Measurements from ENCODE around the gene THOC1. TPM values are rescaled to one million over a fixed set of nuclear protein-coding genes. Genes with fewer than 3 reads are reported as not detected.

The THOC1 gene
- total RNA-seq, 1 experiment from 2014 or later, result 74.5 TPM

GRCh38 chr18:255171-255570, 12.7 kb downstream of the THOC1 start:
- H3K23ac ChIP-seq (ENCODE audit: insufficient read length, low read depth, low read length), result no peak overlapping the region
- Mint-ChIP-seq H3K36me3 (ENCODE audit: insufficient read depth in 1 of 3, low read depth in 3 of 3) (peaks cover 26 to 80% (median 72%) of the 10 kb centered on the region in 3 experiments; a peak in 6 of 7 replicates), H3K9me3 (no peaks in the 10 kb centered on the region), H3K4me3 (no peak overlapping the region), H3K27ac (no peak overlapping the region), H3K27me3 (ENCODE audit: low read depth) (no peaks in the 10 kb centered on the region), H3K4me1 (no peaks in the 10 kb centered on the region)
- no peak overlapping the region for H2BK5ac ChIP-seq (ENCODE audit: insufficient read length, low read length)
- H3K14ac ChIP-seq (ENCODE audit: insufficient read depth, low read length), result no peak overlapping the region
- H3K79me2 ChIP-seq (ENCODE audit: insufficient read depth, low read length), result no peaks in the 10 kb centered on the region
- H4K91ac ChIP-seq (ENCODE audit: insufficient read length, low read depth, low read length), result no peak overlapping the region
- no peaks in the 10 kb centered on the region for H3K9me3 ChIP-seq (ENCODE audit: control insufficient read depth, low read depth, low read length)
- no peak overlapping the region for H3K56ac ChIP-seq (ENCODE audit: insufficient read length, low read depth, low read length)
- H2BK15ac ChIP-seq (ENCODE audit: low read depth, low read length), result no peak overlapping the region
- H2BK12ac ChIP-seq (ENCODE audit: insufficient read length, low read depth, low read length), result no peak overlapping the region
- H3K9ac ChIP-seq (ENCODE audit: extremely low read depth, insufficient read length, low read length), result no peak overlapping the region
- H4K5ac ChIP-seq (ENCODE audit: insufficient read length, low read depth, low read length), result no peak overlapping the region
- no peak overlapping the region for H3K4me2 ChIP-seq (ENCODE audit: insufficient read depth, insufficient read length, low read length)
- no peak for DNase-seq
- no peak overlapping the region for H3K18ac ChIP-seq (ENCODE audit: insufficient read length, low read depth, low read length)
- WGBS (ENCODE audit: extremely low coverage, insufficient read length, low lambda C conversion rate), result no CpG with 5 or more reads among the region's 4 CpGs
- no peaks in the 10 kb centered on the region for H3K4me1 ChIP-seq (ENCODE audit: insufficient read depth, low read length)
- H3K23me2 ChIP-seq (ENCODE audit: insufficient read length, low read depth, low read length, poor library complexity, severe bottlenecking), result no peaks in the 10 kb centered on the region
- no peak overlapping the region for H3K27ac ChIP-seq (ENCODE audit: insufficient read length, low read depth, low read length)
- no peak for TF ChIP-seq CTCF (conservative IDR thresholded peaks at IDR 0.05)
- no peak overlapping the region for H2BK20ac ChIP-seq (ENCODE audit: low read depth, low read length, poor library complexity, severe bottlenecking)
- H3K4ac ChIP-seq (ENCODE audit: low read depth, low read length), result no peak overlapping the region
- no peak overlapping the region for H2AK5ac ChIP-seq (ENCODE audit: insufficient read length, low read length)
- no peak overlapping the region for H4K8ac ChIP-seq (replicated peaks; ENCODE audit: insufficient read length, low read depth, low read length)
- H3T11ph ChIP-seq (ENCODE audit: low read length), result no peak overlapping the region
- H2BK120ac ChIP-seq (ENCODE audit: low read depth, low read length, poor library complexity, severe bottlenecking), result no peak overlapping the region
- H3K79me1 ChIP-seq (ENCODE audit: insufficient read depth, low read depth, low read length, poor library complexity, severe bottlenecking), result no peaks in the 10 kb centered on the region
- H2AFZ ChIP-seq (ENCODE audit: low read length), result no peak overlapping the region
- H4K20me1 ChIP-seq (ENCODE audit: control insufficient read depth, insufficient read depth, insufficient read length), result no peaks in the 10 kb centered on the region
- H3K27me3 ChIP-seq (ENCODE audit: insufficient read depth, low read length), result no peaks in the 10 kb centered on the region

Measured in H9 (cell line).